ENCODE results near the gene MYCBPAP. TPM values are rescaled to one million over a fixed set of nuclear protein-coding genes. Genes with fewer than 3 reads are reported as not detected.

MYCBPAP gene
- total RNA-seq, 1 donor from 2014 or later: 1.7 TPM

- Mint-ChIP-seq H3K36me3 (ENCODE audit: insufficient read depth) (no peaks in the 10 kb centered on the region), H3K4me3 (ENCODE audit: low read depth) (no peak overlapping the region), H3K4me1 (ENCODE audit: low read depth) (peaks cover 12% of the 10 kb centered on the region), H3K27me3 (peaks cover 21% of the 10 kb centered on the region), H3K27ac (no peak overlapping the region), H3K9me3 (ENCODE audit: low read depth) (no peaks in the 10 kb centered on the region)
- no peak for DNase-seq (ENCODE audit: low spot score, unreplicated experiment)
- TF ChIP-seq CTCF (IDR thresholded peaks at IDR 0.05; ENCODE audit: unreplicated experiment): no peak
Observed at GRCh38 chr17:50580646-50581045, 72.4 kb downstream of the MYCBPAP start.

Other genes starting within 250 kb of the MYCBPAP start
- gene TMEM92, start 234.0 kb upstream of the MYCBPAP start, total RNA-seq: 7.4 and 7.6 TPM in 2 replicates
- 26.0 and 28.6 TPM in 2 replicates for gene XYLT2, start 162.3 kb upstream of the MYCBPAP start, total RNA-seq
- 59.1 and 59.6 TPM in 2 replicates for gene MRPL27, start 135.3 kb upstream of the MYCBPAP start, total RNA-seq
- gene EME1, start 135.2 kb upstream of the MYCBPAP start, total RNA-seq: 10.1 and 15.0 TPM in 2 replicates
- gene LRRC59, start 110.9 kb upstream of the MYCBPAP start, total RNA-seq: 55.2 and 56.0 TPM in 2 replicates
- 69.7 and 72.6 TPM in 2 replicates for gene ACSF2, start 82.2 kb upstream of the MYCBPAP start, total RNA-seq
- not detected in 2 replicates for gene CHAD, start 39.6 kb upstream of the MYCBPAP start, total RNA-seq
- 34.4 and 40.7 TPM in 2 replicates for gene RSAD1, start 29.6 kb upstream of the MYCBPAP start, total RNA-seq
- gene EPN3, start 24.3 kb downstream of the MYCBPAP start, total RNA-seq: 8.5 and 9.1 TPM in 2 replicates
- 84.1 and 90.3 TPM in 2 replicates for gene SPATA20, start 38.7 kb downstream of the MYCBPAP start, total RNA-seq
- gene CACNA1G, start 52.3 kb downstream of the MYCBPAP start, total RNA-seq: 0.19 and 0.36 TPM in 2 replicates
- 1.6 and 2.3 TPM in 2 replicates for gene ABCC3, start 126.4 kb downstream of the MYCBPAP start, total RNA-seq
- gene ANKRD40, start 199.5 kb downstream of the MYCBPAP start, total RNA-seq: 39.0 and 39.2 TPM in 2 replicates
- gene LUC7L3, start 211.2 kb downstream of the MYCBPAP start, total RNA-seq: 168 and 184 TPM in 2 replicates

Measured in progenitor cell of endocrine pancreas (in vitro differentiated cells).